Upper lobe of left lung (tissue), 4 donors: ENCODE data around the gene NTNG2.

Experiments used
- CTCF ChIP-seq, 6 experiments: fragments of 450-650 bp in 4 of 6; fragments of 200-600 bp in 2 of 6; sonication (generic) in 2 of 6; IDR thresholded peaks; one replicate each; pipeline ENCODE4 v1.5.1; 2016 to 2019; ENCODE audit warnings: antibody characterized with exemption in 6 of 6
- EP300 ChIP-seq, 4 donors: sonication (generic); formaldehyde crosslinking; IDR thresholded peaks; one replicate each; pipeline ENCODE4 v1.5.1; 2017; ENCODE audit warnings: antibody characterized with exemption in 4 of 4, control low read depth in 2 of 4
- POLR2A ChIP-seq, 4 donors: fragments of 450-650 bp; IDR thresholded peaks; one replicate each; pipeline ENCODE4 v1.5.1; 2016 to 2017; ENCODE audit warnings: antibody characterized with exemption in 4 of 4, mild to moderate bottlenecking in 2 of 4
- POLR2AphosphoS5 ChIP-seq, 2 donors: sonication (generic); formaldehyde crosslinking; IDR thresholded peaks; one replicate each; pipeline ENCODE4 v1.5.1; 2017; ENCODE audit warnings: antibody characterized with exemption in 2 of 2

GRCh38 chr9:132143359-132143758 is 18.5 kb upstream of the NTNG2 start:
- TF ChIP-seq POLR2A (IDR thresholded peaks at IDR 0.05) = no peak
- no peak for TF ChIP-seq CTCF (IDR thresholded peaks at IDR 0.05)
- no peak for TF ChIP-seq POLR2AphosphoS5 (IDR thresholded peaks at IDR 0.05)
- TF ChIP-seq EP300 (IDR thresholded peaks at IDR 0.05) = no peak
